CD14-positive monocyte (primary cell): ENCODE results near the gene PADI6. TPM values are rescaled to one million over a fixed set of nuclear protein-coding genes. Genes with fewer than 3 reads are reported as not detected.

Source experiments
- DNase-seq, 3 donors: peaks; one replicate each; pipeline ENCODE4 v3.0.0-alpha.2; 2011 to 2022
- H2AFZ ChIP-seq: 2 replicates; pipeline ENCODE4 v1.6.0; 2012; ENCODE audit warnings: mild to moderate bottlenecking, low read depth, low read length, inconsistent platforms; ENCODE audit not compliant: insufficient read depth, poor library complexity, severe bottlenecking
- H3K27ac ChIP-seq, 2 donors: 1 replicate in 1 of 2; 2 replicates in 1 of 2; pipeline ENCODE4 v1.5.1; 2012 to 2013; ENCODE audit warnings: low read length in 2 of 2, control low read depth in 1 of 2, inconsistent platforms in 1 of 2, low read depth in 1 of 2, mild to moderate bottlenecking in 1 of 2
- H3K27me3 ChIP-seq, 2 donors: one replicate each; pipeline versions ENCODE4 v1.6.0 to v1.6.1; 2011 to 2013; ENCODE audit warnings: low read length in 2 of 2; ENCODE audit not compliant: control insufficient read depth in 2 of 2, insufficient read depth in 2 of 2
- H3K36me3 ChIP-seq, 2 donors: replicated peaks in 1 of 2; 1 replicate in 1 of 2; 2 replicates in 1 of 2; pipeline versions ENCODE4 v1.5.1 to v1.6.1; 2012 to 2013; ENCODE audit warnings: low read length in 2 of 2, control low read depth in 1 of 2, inconsistent platforms in 1 of 2, mild to moderate bottlenecking in 1 of 2; ENCODE audit not compliant: insufficient read depth in 2 of 2, control insufficient read depth in 1 of 2
- H3K4me1 ChIP-seq, 2 donors: 1 replicate in 1 of 2; 2 replicates in 1 of 2; pipeline versions ENCODE4 v1.5.1 to v1.6.1; 2012 to 2013; ENCODE audit warnings: low read length in 2 of 2, control low read depth in 1 of 2, inconsistent platforms in 1 of 2, mild to moderate bottlenecking in 1 of 2, moderate library complexity in 1 of 2; ENCODE audit not compliant: insufficient read depth in 2 of 2, control insufficient read depth in 1 of 2
- H3K4me2 ChIP-seq: replicated peaks from 2 replicates; pipeline ENCODE3; 2012; ENCODE audit warnings: low read length, moderate library complexity, mild to moderate bottlenecking; ENCODE audit not compliant: poor library complexity, severe bottlenecking; ENCODE audit errors: extremely low read depth
- H3K4me3 ChIP-seq, 3 experiments: fragments of 200-600 bp in 1 of 3; sonication (generic) in 1 of 3; replicated peaks in 1 of 3; 1 replicate in 2 of 3; 2 replicates in 1 of 3; pipeline ENCODE4 v1.5.1; 2011 to 2013; ENCODE audit warnings: low read length in 3 of 3, mild to moderate bottlenecking in 3 of 3, control low read depth in 2 of 3, low read depth in 2 of 3, inconsistent platforms in 1 of 3, moderate library complexity in 1 of 3
- H3K79me2 ChIP-seq: 2 replicates; pipeline ENCODE4 v1.6.0; 2012; ENCODE audit warnings: mild to moderate bottlenecking, control low read depth, inconsistent platforms, low read length, moderate library complexity; ENCODE audit not compliant: insufficient read depth
- H3K9ac ChIP-seq: 2 replicates; pipeline ENCODE4 v1.6.0; 2017; ENCODE audit warnings: low read length, mild to moderate bottlenecking; ENCODE audit not compliant: insufficient read depth, poor library complexity, severe bottlenecking
- H3K9me3 ChIP-seq, 2 donors: replicated peaks in 1 of 2; 1 replicate in 1 of 2; 2 replicates in 1 of 2; pipeline versions ENCODE4 v1.5.1 to v1.6.1; 2012 to 2013; ENCODE audit warnings: low read length in 2 of 2, control low read depth in 1 of 2; ENCODE audit not compliant: control insufficient read depth in 1 of 2, insufficient read depth in 1 of 2
- H4K20me1 ChIP-seq: 2 replicates; pipeline ENCODE4 v1.6.0; 2012; ENCODE audit warnings: mild to moderate bottlenecking, low read length, control low read depth, moderate library complexity; ENCODE audit not compliant: insufficient read depth
- H3K27ac Mint-ChIP-seq, 7 donors: one replicate each; pipeline ENCODE4 v1.8.0; 2020; ENCODE audit warnings: mild to moderate bottlenecking in 7 of 7, mixed read lengths in 7 of 7, moderate library complexity in 6 of 7, inconsistent platforms in 2 of 7
- H3K27me3 Mint-ChIP-seq, 3 donors: one replicate each; pipeline ENCODE4 v1.8.0; 2021 to 2022; ENCODE audit warnings: low read depth in 3 of 3, mild to moderate bottlenecking in 3 of 3, mixed read lengths in 3 of 3, moderate library complexity in 3 of 3, inconsistent platforms in 1 of 3
- H3K36me3 Mint-ChIP-seq, 2 donors: one replicate each; pipeline ENCODE4 v1.8.0; 2020; ENCODE audit warnings: mixed read lengths in 2 of 2, inconsistent platforms in 1 of 2, mild to moderate bottlenecking in 1 of 2
- H3K4me1 Mint-ChIP-seq: one replicate; pipeline ENCODE4 v1.8.0; 2020; ENCODE audit warnings: mild to moderate bottlenecking, mixed read lengths
- H3K4me3 Mint-ChIP-seq, 2 donors: one replicate each; pipeline ENCODE4 v1.8.0; 2020; ENCODE audit warnings: mild to moderate bottlenecking in 2 of 2, mixed read lengths in 2 of 2, moderate library complexity in 1 of 2
- H3K9me3 Mint-ChIP-seq, 7 donors: one replicate each; pipeline ENCODE4 v1.8.0; 2020 to 2022; ENCODE audit warnings: mixed read lengths in 7 of 7, mild to moderate bottlenecking in 6 of 7, moderate library complexity in 6 of 7, inconsistent platforms in 2 of 7
- WGBS: methylation state at CpG from one replicate; pipeline ENCODE4 v1.1.5; 2013; ENCODE audit warnings: missing lambda C conversion rate; ENCODE audit not compliant: insufficient coverage; 5-methylcytosine and 5-hydroxymethylcytosine counted together
- intact Hi-C, 2 donors: fragments of 100-400 bp; cut with micrococcal nuclease; formaldehyde crosslinking; loops; one replicate each; pipeline versions ENCODE4 v1.15.0 to v1.15.1; 2023
- polyA plus RNA-seq, 3 donors: library from polyadenylated mRNA; depleted of rRNA in 1 of 3; unstranded in 2 of 3; stranded (reverse) in 1 of 3; fragments of 300-500 nt in 2 of 3; fragments of >200 nt in 1 of 3; fragmentation: Illumina TruSeq in 2 of 3; gene quantifications; 1 replicate in 2 of 3; 2 replicates in 1 of 3; pipeline ENCODE4 v1.2.3, GENCODE V29; 2012 to 2021
- TF ChIP-seq, protein P1 (sequence below): fragments of 200-600 bp; IDR thresholded peaks from one replicate; pipeline ENCODE4 v1.8.0; 2022; ENCODE audit warnings: antibody characterized with exemption, mild to moderate bottlenecking

Gene PADI6
- polyA plus RNA-seq, 3 donors, result 0.66 to 0.83 (median 0.78) TPM

DNA sequence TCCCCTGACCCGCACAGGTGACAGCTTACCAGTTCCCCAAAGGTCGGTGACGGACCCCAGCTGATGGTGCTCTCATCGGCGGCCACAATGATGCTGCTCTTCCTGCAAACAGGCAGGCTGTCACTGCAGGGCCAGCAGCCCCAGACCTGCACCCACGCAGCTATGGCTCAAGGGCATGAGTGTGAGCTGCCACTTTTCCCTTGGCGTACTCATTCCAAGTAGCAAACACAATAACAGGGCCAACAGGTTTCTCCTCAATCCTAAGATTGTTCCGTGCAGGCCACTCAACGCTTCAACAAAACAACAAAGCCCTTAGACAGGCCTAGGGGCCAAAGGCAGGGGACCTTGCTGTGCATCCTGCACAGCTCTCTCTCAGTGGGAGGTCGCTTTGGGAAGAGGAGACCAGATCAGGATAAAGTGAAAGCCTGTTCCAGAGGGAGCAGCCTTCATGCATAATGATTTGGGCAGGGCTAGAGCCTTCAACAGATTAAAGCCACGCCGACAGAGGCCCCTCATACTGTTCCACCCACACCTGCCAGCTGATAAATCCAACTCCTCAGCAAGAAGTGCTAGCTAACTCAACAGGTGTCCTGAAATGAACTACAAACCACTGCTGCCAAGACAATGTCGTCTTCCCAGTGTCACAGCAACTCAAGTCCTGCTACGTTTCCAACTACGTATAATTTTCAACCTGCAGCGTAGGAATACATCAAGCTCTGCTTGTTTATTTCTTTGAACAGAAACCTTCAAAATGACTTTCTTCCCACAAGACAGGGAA lies 40.3 kb downstream of the PADI6 start:
- Histone ChIP-seq H4K20me1 (peaks cover 47% of the 10 kb centered on the region), H3K27me3 (no peaks in the 10 kb centered on the region), H2AFZ (no peak overlapping the region), H3K9me3 (no peaks in the 10 kb centered on the region), H3K79me2 (peaks cover 15% of the 10 kb centered on the region), H3K4me2 (no peak overlapping the region), H3K4me3 (no peak overlapping the region), H3K9ac (no peak overlapping the region), H3K27ac (no peak overlapping the region), H3K4me1 (no peaks in the 10 kb centered on the region), H3K36me3 (peaks cover 95 to 99% of the 10 kb centered on the region in 2 donors)
- H3K4me1 Mint-ChIP-seq, result no peaks in the 10 kb centered on the region
- TF ChIP-seq, protein P1, sequence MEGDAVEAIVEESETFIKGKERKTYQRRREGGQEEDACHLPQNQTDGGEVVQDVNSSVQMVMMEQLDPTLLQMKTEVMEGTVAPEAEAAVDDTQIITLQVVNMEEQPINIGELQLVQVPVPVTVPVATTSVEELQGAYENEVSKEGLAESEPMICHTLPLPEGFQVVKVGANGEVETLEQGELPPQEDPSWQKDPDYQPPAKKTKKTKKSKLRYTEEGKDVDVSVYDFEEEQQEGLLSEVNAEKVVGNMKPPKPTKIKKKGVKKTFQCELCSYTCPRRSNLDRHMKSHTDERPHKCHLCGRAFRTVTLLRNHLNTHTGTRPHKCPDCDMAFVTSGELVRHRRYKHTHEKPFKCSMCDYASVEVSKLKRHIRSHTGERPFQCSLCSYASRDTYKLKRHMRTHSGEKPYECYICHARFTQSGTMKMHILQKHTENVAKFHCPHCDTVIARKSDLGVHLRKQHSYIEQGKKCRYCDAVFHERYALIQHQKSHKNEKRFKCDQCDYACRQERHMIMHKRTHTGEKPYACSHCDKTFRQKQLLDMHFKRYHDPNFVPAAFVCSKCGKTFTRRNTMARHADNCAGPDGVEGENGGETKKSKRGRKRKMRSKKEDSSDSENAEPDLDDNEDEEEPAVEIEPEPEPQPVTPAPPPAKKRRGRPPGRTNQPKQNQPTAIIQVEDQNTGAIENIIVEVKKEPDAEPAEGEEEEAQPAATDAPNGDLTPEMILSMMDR, result no peak
- peak overlapping the region in 2 of 7 donors; percentile 2 to 3 for H3K27ac Mint-ChIP-seq
- no peak overlapping the region for H3K4me3 Mint-ChIP-seq
- peaks cover 98 to 100% of the 10 kb centered on the region in 2 donors for H3K36me3 Mint-ChIP-seq
- peaks cover 0 to 1% (median 1%) of the 10 kb centered on the region in 3 donors for H3K27me3 Mint-ChIP-seq
- intact Hi-C loops, result no loop called here
- 86% methylated on average over 11 of the region's 16 CpGs for WGBS
- DNase-seq, result no peak
- H3K9me3 Mint-ChIP-seq, result peaks cover 0 to 2% (median 0%) of the 10 kb centered on the region in 7 donors

DNA sequence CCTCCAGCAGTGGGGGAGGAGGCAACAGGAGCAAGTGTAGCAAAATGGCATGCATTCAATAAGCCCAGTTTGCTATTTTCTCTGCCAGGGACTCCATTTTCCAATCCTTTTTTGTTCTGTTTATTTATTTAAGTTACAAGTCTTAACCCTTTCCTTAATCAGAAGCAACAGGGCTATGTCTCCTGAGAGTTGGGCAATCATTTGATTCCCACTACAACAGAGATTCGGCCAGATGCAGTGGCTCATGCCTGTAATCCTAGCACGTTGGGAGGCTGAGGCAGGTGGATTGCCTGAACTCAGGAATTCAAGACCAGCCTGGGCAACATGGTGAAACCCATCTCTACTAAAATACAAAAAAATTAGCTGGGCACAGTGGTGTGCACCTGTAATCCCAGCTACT lies 42.0 kb downstream of the PADI6 start:
- Mint-ChIP-seq H3K36me3 (peaks cover 98 to 100% of the 10 kb centered on the region in 2 donors), H3K4me3 (no peak overlapping the region), H3K4me1 (no peaks in the 10 kb centered on the region), H3K9me3 (peaks cover 0 to 2% (median 0%) of the 10 kb centered on the region in 7 donors), H3K27ac (peak overlapping the region in 1 of 7 donors; percentile 52), H3K27me3 (peaks cover 0 to 1% (median 1%) of the 10 kb centered on the region in 3 donors)
- Histone ChIP-seq H3K79me2 (peaks cover 24% of the 10 kb centered on the region), H3K36me3 (peaks cover 95 to 99% of the 10 kb centered on the region in 2 donors), H4K20me1 (peaks cover 62% of the 10 kb centered on the region), H3K9me3 (no peaks in the 10 kb centered on the region), H3K4me2 (no peak overlapping the region), H3K4me3 (no peak overlapping the region), H3K27ac (no peak overlapping the region), H3K4me1 (no peaks in the 10 kb centered on the region), H3K9ac (no peak overlapping the region), H2AFZ (no peak overlapping the region), H3K27me3 (no peaks in the 10 kb centered on the region)
- intact Hi-C loops, result no loop called here
- DNase-seq, result no peak
- WGBS, result 100% methylated on average over 1 of the region's 2 CpGs
- TF ChIP-seq, protein P1, result no peak
